HEK293 (cell line): Measurements from ENCODE around the gene AP1S1.

Experiments
- CTCF ChIA-PET: fragments of 350-600 bp; formaldehyde crosslinking; extraction: SDS; loops from one replicate; lab custom pipeline; 2021; ENCODE audit warnings: antibody characterized with exemption; lab: Yijun Ruan, JAX
- POLR2A ChIA-PET: fragments of 300-600 bp; formaldehyde crosslinking; extraction: SDS; loops from one replicate; lab custom pipeline; 2020; ENCODE audit warnings: antibody characterized with exemption, inconsistent platforms; lab: Yijun Ruan, JAX
- H3K27ac ChIP-seq: fragments of 200-500 bp; sonication (Bioruptor generic); 2 replicates; pipeline ENCODE4 v1.5.1; 2014; ENCODE audit warnings: low read depth, low read length, control low read depth, inconsistent platforms; ENCODE audit errors: extremely low read depth
- H3K36me3 ChIP-seq, 2 experiments: fragments of 200-500 bp in 1 of 2; sonication (Bioruptor generic) in 1 of 2; 1 replicate in 1 of 2; 2 replicates in 1 of 2; pipeline ENCODE4 v1.5.1; 2014 to 2017; ENCODE audit warnings: inconsistent platforms in 2 of 2, low read length in 2 of 2; ENCODE audit not compliant: control insufficient read depth in 2 of 2, insufficient read depth in 1 of 2
- H3K4me1 ChIP-seq: fragments of 200-500 bp; sonication (Bioruptor generic); 2 replicates; pipeline ENCODE4 v1.5.1; 2014; ENCODE audit warnings: mild to moderate bottlenecking, low read length, inconsistent platforms; ENCODE audit not compliant: control insufficient read depth, insufficient read depth
- H3K4me3 ChIP-seq: 2 replicates; pipeline ENCODE4 v1.5.1; 2011; ENCODE audit warnings: low read depth, mild to moderate bottlenecking, control low read depth, low read length, moderate library complexity
- H3K9me3 ChIP-seq: fragments of 200-500 bp; sonication (Bioruptor generic); 2 replicates; pipeline ENCODE4 v1.5.1; 2014; ENCODE audit warnings: low read depth, low read length, inconsistent platforms; ENCODE audit not compliant: control insufficient read depth, insufficient read depth
- FEZF1 ChIP-seq: fragments of 450-650 bp; formaldehyde crosslinking; IDR thresholded peaks from 2 replicates; pipeline ENCODE4 v1.5.1; 2016; ENCODE audit warnings: missing biosample characterization, missing genetic modification characterization
- HOXC10 ChIP-seq: sonication (generic); formaldehyde crosslinking; IDR thresholded peaks from 2 replicates; pipeline ENCODE4 v1.8.1; 2023; ENCODE audit warnings: mild to moderate bottlenecking, missing genetic modification reagents
- KLF1 ChIP-seq: fragments of 450-650 bp; formaldehyde crosslinking; IDR thresholded peaks from 2 replicates; pipeline ENCODE4 v1.5.1; 2016; ENCODE audit warnings: missing biosample characterization, missing genetic modification characterization
- KLF7 ChIP-seq: fragments of 450-650 bp; formaldehyde crosslinking; IDR thresholded peaks from 2 replicates; pipeline ENCODE4 v1.5.1; 2016; ENCODE audit warnings: missing biosample characterization, missing genetic modification characterization, borderline replicate concordance
- MEIS1 ChIP-seq: sonication (generic); formaldehyde crosslinking; IDR thresholded peaks from 2 replicates; pipeline ENCODE4 v1.8.1; 2022; ENCODE audit warnings: missing genetic modification reagents, mild to moderate bottlenecking, borderline replicate concordance
- MZF1 ChIP-seq: fragments of 450-650 bp; formaldehyde crosslinking; IDR thresholded peaks from 2 replicates; pipeline ENCODE4 v1.5.1; 2017; ENCODE audit warnings: missing biosample characterization, missing genetic modification characterization, borderline replicate concordance
- ZBTB21 ChIP-seq: fragments of 450-650 bp; formaldehyde crosslinking; IDR thresholded peaks from 2 replicates; pipeline ENCODE4 v1.5.1; 2017; ENCODE audit warnings: missing biosample characterization, missing genetic modification characterization
- ZBTB8A ChIP-seq: fragments of 450-650 bp; formaldehyde crosslinking; IDR thresholded peaks from 2 replicates; pipeline ENCODE4 v1.5.1; 2016; ENCODE audit warnings: missing biosample characterization, missing genetic modification characterization
- ZEB2 ChIP-seq: fragments of 450-650 bp; formaldehyde crosslinking; IDR thresholded peaks from 2 replicates; pipeline ENCODE4 v1.5.1; 2016; ENCODE audit warnings: missing biosample characterization, missing genetic modification characterization
- ZFP37 ChIP-seq: fragments of 450-650 bp; formaldehyde crosslinking; IDR thresholded peaks from 2 replicates; pipeline ENCODE4 v1.5.1; 2016; ENCODE audit warnings: missing biosample characterization, missing genetic modification characterization
- ZNF133 ChIP-seq: fragments of 450-650 bp; formaldehyde crosslinking; IDR thresholded peaks from 2 replicates; pipeline ENCODE4 v1.5.1; 2016; ENCODE audit warnings: missing biosample characterization, missing genetic modification characterization
- ZNF366 ChIP-seq: fragments of 450-650 bp; formaldehyde crosslinking; conservative IDR thresholded peaks from 2 replicates; pipeline ENCODE4 v1.5.1; 2016; ENCODE audit warnings: missing biosample characterization, missing genetic modification characterization
- ZNF394 ChIP-seq: fragments of 450-650 bp; formaldehyde crosslinking; IDR thresholded peaks from 2 replicates; pipeline ENCODE4 v1.5.1; 2016; ENCODE audit warnings: missing biosample characterization, missing genetic modification characterization, mild to moderate bottlenecking, moderate library complexity, borderline replicate concordance
- ZNF423 ChIP-seq: fragments of 450-650 bp; formaldehyde crosslinking; IDR thresholded peaks from 2 replicates; pipeline ENCODE4 v1.5.1; 2016; ENCODE audit warnings: missing biosample characterization, missing genetic modification characterization
- ZNF555 ChIP-seq: fragments of 450-650 bp; formaldehyde crosslinking; conservative IDR thresholded peaks from 2 replicates; pipeline ENCODE4 v1.5.1; 2017; ENCODE audit warnings: missing biosample characterization, mild to moderate bottlenecking, missing genetic modification characterization, inconsistent platforms
- ZNF664 ChIP-seq: fragments of 450-650 bp; formaldehyde crosslinking; IDR thresholded peaks from 2 replicates; pipeline ENCODE4 v1.5.1; 2016; ENCODE audit warnings: missing biosample characterization, missing genetic modification characterization
- TF ChIP-seq, protein P1 (sequence below): fragments of 450-650 bp; formaldehyde crosslinking; IDR thresholded peaks from 2 replicates; pipeline ENCODE4 v1.5.1; 2016; ENCODE audit warnings: missing biosample characterization, missing genetic modification characterization
- TF ChIP-seq, protein P2 (sequence below): fragments of 450-650 bp; formaldehyde crosslinking; IDR thresholded peaks from 2 replicates; pipeline ENCODE4; 2016; ENCODE audit warnings: missing biosample characterization, missing genetic modification characterization
- TF ChIP-seq, protein P3 (sequence below): fragments of 450-650 bp; formaldehyde crosslinking; IDR thresholded peaks from 2 replicates; pipeline ENCODE4 v1.5.1; 2017; ENCODE audit warnings: missing biosample characterization, missing genetic modification characterization
- TF ChIP-seq, protein P4 (sequence below): fragments of 450-650 bp; formaldehyde crosslinking; IDR thresholded peaks from 2 replicates; pipeline ENCODE4 v1.5.1; 2016; ENCODE audit warnings: missing biosample characterization, missing genetic modification characterization
- TF ChIP-seq, protein P5 (sequence below): fragments of 450-650 bp; formaldehyde crosslinking; IDR thresholded peaks from 2 replicates; pipeline ENCODE4 v1.5.1; 2016; ENCODE audit warnings: missing biosample characterization, missing genetic modification characterization
- TF ChIP-seq, protein P6 (sequence below): fragments of 450-650 bp; formaldehyde crosslinking; IDR thresholded peaks from 2 replicates; pipeline ENCODE4 v1.5.1; 2016; ENCODE audit warnings: missing biosample characterization, missing genetic modification characterization

AP1S1 gene

DNA sequence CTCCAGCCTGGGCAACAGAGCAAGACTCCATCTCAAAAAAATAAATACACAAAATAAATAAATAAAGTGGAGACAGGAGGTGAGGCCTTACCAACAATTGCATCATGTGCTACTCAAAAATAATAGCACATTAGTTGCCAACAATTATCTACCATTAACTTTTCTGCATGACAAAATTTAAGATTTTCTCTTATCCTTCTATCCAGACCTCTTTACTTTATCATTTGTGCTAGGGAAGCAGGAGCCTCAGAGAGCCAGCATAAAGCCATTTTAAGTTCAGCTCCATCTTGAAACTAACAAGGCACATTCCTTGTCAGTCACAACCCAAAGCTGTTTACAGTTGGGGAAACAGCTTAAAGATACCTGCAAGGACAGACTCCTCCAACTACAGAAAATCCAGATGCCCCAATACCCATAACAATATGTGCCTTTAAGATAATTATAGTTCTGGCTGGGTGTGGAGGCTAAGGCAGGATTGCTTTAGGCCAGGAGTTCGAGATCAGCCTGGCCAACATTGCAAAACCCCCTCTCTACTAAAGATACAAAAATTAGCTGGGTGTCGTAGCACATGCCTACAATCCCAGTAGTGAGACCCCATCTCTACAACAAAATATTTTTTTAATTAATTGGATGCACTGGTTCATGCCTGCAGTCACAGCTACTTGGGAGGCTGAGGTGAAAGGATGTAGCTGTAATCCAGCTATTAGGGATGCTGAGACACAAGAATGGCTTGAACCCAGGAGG is 2.2 kb upstream of the AP1S1 start:
- CTCF ChIA-PET: interaction anchor here (0.6 to 8.6 kb wide), 7 partner anchors 8 to 215 kb away, joined by 3 to 84 read pairs (median 5); partner anchors contain the start of gene VGF

DNA sequence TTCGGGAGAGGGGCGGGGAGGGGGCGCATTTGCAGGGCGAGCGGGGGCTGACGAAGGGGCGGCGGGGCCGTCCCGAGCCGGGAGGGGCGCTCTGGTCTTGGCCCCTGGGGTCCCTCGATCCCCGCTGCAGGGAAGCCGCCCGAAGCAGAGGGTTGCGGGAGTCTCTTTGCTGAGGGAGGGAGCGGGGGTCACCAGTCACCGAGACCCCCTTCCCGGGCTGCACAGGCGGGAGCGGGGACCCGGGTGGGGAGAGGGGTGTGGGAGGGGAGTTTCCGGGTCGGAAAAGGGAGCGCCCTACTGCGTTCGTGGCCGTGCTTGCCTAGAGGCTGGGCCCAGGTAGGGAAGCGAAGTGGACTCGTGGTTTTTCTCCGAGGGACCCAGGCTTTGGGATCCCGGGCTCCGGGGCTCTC is 422 bp downstream of the AP1S1 start:
- peak overlapping the region; percentile 80 for H3K4me3 ChIP-seq
- CTCF ChIA-PET: interaction anchor here (0.7 to 8.6 kb wide), 3 partner anchors 11 to 123 kb away, joined by 3 to 84 read pairs (median 6); no protein-coding TSS in a partner anchor
- no peak for TF ChIP-seq ZEB2 (tag by site-specific recombination)
- TF ChIP-seq ZNF664 (tag by site-specific recombination): no peak
- TF ChIP-seq, protein P1, sequence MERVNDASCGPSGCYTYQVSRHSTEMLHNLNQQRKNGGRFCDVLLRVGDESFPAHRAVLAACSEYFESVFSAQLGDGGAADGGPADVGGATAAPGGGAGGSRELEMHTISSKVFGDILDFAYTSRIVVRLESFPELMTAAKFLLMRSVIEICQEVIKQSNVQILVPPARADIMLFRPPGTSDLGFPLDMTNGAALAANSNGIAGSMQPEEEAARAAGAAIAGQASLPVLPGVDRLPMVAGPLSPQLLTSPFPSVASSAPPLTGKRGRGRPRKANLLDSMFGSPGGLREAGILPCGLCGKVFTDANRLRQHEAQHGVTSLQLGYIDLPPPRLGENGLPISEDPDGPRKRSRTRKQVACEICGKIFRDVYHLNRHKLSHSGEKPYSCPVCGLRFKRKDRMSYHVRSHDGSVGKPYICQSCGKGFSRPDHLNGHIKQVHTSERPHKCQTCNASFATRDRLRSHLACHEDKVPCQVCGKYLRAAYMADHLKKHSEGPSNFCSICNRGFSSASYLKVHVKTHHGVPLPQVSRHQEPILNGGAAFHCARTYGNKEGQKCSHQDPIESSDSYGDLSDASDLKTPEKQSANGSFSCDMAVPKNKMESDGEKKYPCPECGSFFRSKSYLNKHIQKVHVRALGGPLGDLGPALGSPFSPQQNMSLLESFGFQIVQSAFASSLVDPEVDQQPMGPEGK: 0 out of 2 replicates have a peak, but pooled peaks have one; percentile 63
- TF ChIP-seq FEZF1: no peak
- 0 out of 2 replicates have a peak, but pooled peaks have one; percentile 10 for TF ChIP-seq KLF7
- TF ChIP-seq, protein P2, sequence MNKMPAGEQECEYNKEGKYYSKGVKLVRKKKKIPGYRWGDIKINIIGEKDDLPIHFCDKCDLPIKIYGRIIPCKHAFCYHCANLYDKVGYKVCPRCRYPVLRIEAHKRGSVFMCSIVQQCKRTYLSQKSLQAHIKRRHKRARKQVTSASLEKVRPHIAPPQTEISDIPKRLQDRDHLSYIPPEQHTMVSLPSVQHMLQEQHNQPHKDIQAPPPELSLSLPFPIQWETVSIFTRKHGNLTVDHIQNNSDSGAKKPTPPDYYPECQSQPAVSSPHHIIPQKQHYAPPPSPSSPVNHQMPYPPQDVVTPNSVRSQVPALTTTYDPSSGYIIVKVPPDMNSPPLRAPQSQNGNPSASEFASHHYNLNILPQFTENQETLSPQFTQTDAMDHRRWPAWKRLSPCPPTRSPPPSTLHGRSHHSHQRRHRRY (tag by site-specific recombination): 0 out of 2 replicates have a peak, but pooled peaks have one; percentile 11
- no peak for TF ChIP-seq MEIS1 (CRISPR knock-in tag)
- no peak for TF ChIP-seq ZNF366
- no peak for TF ChIP-seq ZNF394
- TF ChIP-seq, protein P3, sequence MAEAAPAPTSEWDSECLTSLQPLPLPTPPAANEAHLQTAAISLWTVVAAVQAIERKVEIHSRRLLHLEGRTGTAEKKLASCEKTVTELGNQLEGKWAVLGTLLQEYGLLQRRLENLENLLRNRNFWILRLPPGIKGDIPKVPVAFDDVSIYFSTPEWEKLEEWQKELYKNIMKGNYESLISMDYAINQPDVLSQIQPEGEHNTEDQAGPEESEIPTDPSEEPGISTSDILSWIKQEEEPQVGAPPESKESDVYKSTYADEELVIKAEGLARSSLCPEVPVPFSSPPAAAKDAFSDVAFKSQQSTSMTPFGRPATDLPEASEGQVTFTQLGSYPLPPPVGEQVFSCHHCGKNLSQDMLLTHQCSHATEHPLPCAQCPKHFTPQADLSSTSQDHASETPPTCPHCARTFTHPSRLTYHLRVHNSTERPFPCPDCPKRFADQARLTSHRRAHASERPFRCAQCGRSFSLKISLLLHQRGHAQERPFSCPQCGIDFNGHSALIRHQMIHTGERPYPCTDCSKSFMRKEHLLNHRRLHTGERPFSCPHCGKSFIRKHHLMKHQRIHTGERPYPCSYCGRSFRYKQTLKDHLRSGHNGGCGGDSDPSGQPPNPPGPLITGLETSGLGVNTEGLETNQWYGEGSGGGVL: peak; percentile 75
- peak; percentile 49; the same call in 1 of the 2 replicates for TF ChIP-seq ZBTB8A (tag by site-specific recombination)
- no peak for TF ChIP-seq ZNF133 (tag by site-specific recombination)
- TF ChIP-seq HOXC10 (CRISPR knock-in tag): no peak
- 0 out of 2 replicates have a peak, but pooled peaks have one; percentile 1 for TF ChIP-seq ZNF423 (tag by site-specific recombination)
- TF ChIP-seq, protein P4, sequence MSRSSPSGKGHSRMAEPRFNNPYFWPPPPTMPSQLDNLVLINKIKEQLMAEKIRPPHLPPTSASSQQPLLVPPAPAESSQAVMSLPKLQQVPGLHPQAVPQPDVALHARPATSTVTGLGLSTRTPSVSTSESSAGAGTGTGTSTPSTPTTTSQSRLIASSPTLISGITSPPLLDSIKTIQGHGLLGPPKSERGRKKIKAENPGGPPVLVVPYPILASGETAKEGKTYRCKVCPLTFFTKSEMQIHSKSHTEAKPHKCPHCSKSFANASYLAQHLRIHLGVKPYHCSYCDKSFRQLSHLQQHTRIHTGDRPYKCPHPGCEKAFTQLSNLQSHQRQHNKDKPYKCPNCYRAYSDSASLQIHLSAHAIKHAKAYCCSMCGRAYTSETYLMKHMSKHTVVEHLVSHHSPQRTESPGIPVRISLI: no peak
- no peak for TF ChIP-seq ZNF555
- no peak for TF ChIP-seq ZFP37 (tag by site-specific recombination)
- TF ChIP-seq ZBTB21 (tag by site-specific recombination): 0 out of 2 replicates have a peak, but pooled peaks have one; percentile 7
- TF ChIP-seq KLF1: peak; percentile 27; the same call in 1 of the 2 replicates
- TF ChIP-seq, protein P5, sequence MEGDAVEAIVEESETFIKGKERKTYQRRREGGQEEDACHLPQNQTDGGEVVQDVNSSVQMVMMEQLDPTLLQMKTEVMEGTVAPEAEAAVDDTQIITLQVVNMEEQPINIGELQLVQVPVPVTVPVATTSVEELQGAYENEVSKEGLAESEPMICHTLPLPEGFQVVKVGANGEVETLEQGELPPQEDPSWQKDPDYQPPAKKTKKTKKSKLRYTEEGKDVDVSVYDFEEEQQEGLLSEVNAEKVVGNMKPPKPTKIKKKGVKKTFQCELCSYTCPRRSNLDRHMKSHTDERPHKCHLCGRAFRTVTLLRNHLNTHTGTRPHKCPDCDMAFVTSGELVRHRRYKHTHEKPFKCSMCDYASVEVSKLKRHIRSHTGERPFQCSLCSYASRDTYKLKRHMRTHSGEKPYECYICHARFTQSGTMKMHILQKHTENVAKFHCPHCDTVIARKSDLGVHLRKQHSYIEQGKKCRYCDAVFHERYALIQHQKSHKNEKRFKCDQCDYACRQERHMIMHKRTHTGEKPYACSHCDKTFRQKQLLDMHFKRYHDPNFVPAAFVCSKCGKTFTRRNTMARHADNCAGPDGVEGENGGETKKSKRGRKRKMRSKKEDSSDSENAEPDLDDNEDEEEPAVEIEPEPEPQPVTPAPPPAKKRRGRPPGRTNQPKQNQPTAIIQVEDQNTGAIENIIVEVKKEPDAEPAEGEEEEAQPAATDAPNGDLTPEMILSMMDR (tag by site-specific recombination): peak; percentile 33; the same call in 1 of the 2 replicates

More for the DNA sequence above, 2.2 kb upstream of the AP1S1 start:
- POLR2A ChIA-PET: no interaction called here
- peaks cover 0 to 3% of the 10 kb centered on the region in 2 experiments; a peak in 1 of 3 replicates for H3K36me3 ChIP-seq
- H3K4me1 ChIP-seq: peaks cover 5% of the 10 kb centered on the region; the same call in 1 of the 2 replicates
- H3K4me3 ChIP-seq: no peak overlapping the region
- H3K9me3 ChIP-seq: no peaks in the 10 kb centered on the region
- H3K27ac ChIP-seq: no peak overlapping the region
- TF ChIP-seq, protein P6, sequence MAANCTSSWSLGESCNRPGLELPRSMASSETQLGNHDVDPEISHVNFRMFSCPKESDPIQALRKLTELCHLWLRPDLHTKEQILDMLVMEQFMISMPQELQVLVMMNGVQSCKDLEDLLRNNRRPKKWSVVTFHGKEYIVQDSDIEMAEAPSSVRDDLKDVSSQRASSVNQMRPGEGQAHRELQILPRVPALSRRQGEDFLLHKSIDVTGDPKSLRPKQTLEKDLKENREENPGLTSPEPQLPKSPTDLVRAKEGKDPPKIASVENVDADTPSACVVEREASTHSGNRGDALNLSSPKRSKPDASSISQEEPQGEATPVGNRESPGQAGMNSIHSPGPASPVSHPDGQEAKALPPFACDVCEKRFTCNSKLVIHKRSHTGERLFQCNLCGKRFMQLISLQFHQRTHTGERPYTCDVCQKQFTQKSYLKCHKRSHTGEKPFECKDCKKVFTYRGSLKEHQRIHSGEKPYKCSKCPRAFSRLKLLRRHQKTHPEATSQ (tag by site-specific recombination): no peak
- TF ChIP-seq MZF1 (tag by site-specific recombination): peak; percentile 49; the same call in 1 of the 2 replicates

More for the DNA sequence above, 422 bp downstream of the AP1S1 start:
- peaks cover 1 to 14% of the 10 kb centered on the region in 2 experiments; a peak in 2 of 3 replicates for H3K36me3 ChIP-seq
- H3K27ac ChIP-seq: peak overlapping the region; percentile 41; the same call in 1 of the 2 replicates
- H3K9me3 ChIP-seq: no peaks in the 10 kb centered on the region
- POLR2A ChIA-PET: no interaction called here
- peaks cover 5% of the 10 kb centered on the region; the same call in 1 of the 2 replicates for H3K4me1 ChIP-seq
